GM23248 (cell line): Measurements from ENCODE around the gene BMP5.

Experiments used
- EZH2 ChIP-seq: fragments of 200-600 bp; sonication (generic); IDR thresholded peaks from 2 replicates; pipeline ENCODE4 v1.6.1; 2018; ENCODE audit warnings: antibody characterized with exemption, mild to moderate bottlenecking; ENCODE audit not compliant: insufficient read depth, poor library complexity, severe bottlenecking
- EZH2phosphoT487 ChIP-seq: fragments of 200-600 bp; sonication (generic); IDR thresholded peaks from 2 replicates; pipeline ENCODE4 v1.6.1; 2018; ENCODE audit warnings: antibody characterized with exemption, moderate library complexity, mild to moderate bottlenecking, low read depth; ENCODE audit not compliant: insufficient read depth

- TF ChIP-seq EZH2phosphoT487 (no peak), EZH2 (no peak)
These were observed at the start of gene BMP5 for GRCh38 chr6:55875400-55875799.
